Smooth muscle cell (in vitro differentiated cells): ENCODE results near the gene POLE4. TPM values are rescaled to one million over a fixed set of nuclear protein-coding genes. Genes with fewer than 3 reads are reported as not detected.

Source experiments
- DNase-seq: peaks from one replicate; lab custom pipeline; 2025; ENCODE audit not compliant: unreplicated experiment; lab: John Stamatoyannopoulos, UW
- H2AFZ ChIP-seq: fragments of 200-600 bp; sonication (generic); 2 replicates; pipeline ENCODE4 v1.6.0; 2016; ENCODE audit warnings: antibody characterized with exemption, low read depth, mild to moderate bottlenecking
- H3F3A ChIP-seq: fragments of 200-600 bp; sonication (generic); 2 replicates; pipeline ENCODE4 v1.6.0; 2017; ENCODE audit warnings: antibody characterized with exemption, low read depth
- H3K27ac ChIP-seq: fragments of 200-600 bp; sonication (generic); 2 replicates; pipeline ENCODE4 v1.5.1; 2016; ENCODE audit warnings: low read depth, mild to moderate bottlenecking
- H3K27me3 ChIP-seq: fragments of 200-600 bp; sonication (generic); 2 replicates; pipeline ENCODE4 v1.6.1; 2016; ENCODE audit warnings: low read depth, mild to moderate bottlenecking
- H3K36me3 ChIP-seq: fragments of 200-600 bp; sonication (generic); 2 replicates; pipeline ENCODE4 v1.5.1; 2016; ENCODE audit warnings: low read depth
- H3K4me1 ChIP-seq: fragments of 200-600 bp; sonication (generic); 2 replicates; pipeline ENCODE4 v1.5.1; 2016; ENCODE audit warnings: low read depth
- H3K4me2 ChIP-seq: fragments of 200-600 bp; sonication (generic); 2 replicates; pipeline ENCODE4 v1.6.0; 2016; ENCODE audit warnings: mild to moderate bottlenecking
- H3K4me3 ChIP-seq: fragments of 200-600 bp; sonication (generic); 2 replicates; pipeline ENCODE4 v1.5.1; 2016; ENCODE audit warnings: mild to moderate bottlenecking
- H3K79me2 ChIP-seq: fragments of 200-600 bp; sonication (generic); 2 replicates; pipeline ENCODE4 v1.6.0; 2016; ENCODE audit warnings: low read depth, mild to moderate bottlenecking
- H3K9ac ChIP-seq: fragments of 200-600 bp; sonication (generic); 2 replicates; pipeline ENCODE4 v1.6.0; 2016; ENCODE audit warnings: low read depth
- H3K9me3 ChIP-seq: fragments of 200-600 bp; sonication (generic); replicated peaks from 2 replicates; pipeline ENCODE4 v1.5.1; 2016; ENCODE audit warnings: low read depth
- H4K20me1 ChIP-seq: fragments of 200-600 bp; sonication (generic); 2 replicates; pipeline ENCODE4 v1.6.0; 2016; ENCODE audit warnings: low read depth
- WGBS: methylation state at CpG from one replicate; pipeline ENCODE4 v1.1.7; 2016; ENCODE audit warnings: low lambda C conversion rate; 5-methylcytosine and 5-hydroxymethylcytosine counted together
- polyA plus RNA-seq: library from polyadenylated mRNA; unstranded; fragments of >200 nt; fragmentation: Nextera tagmentation; extraction: Ambion mirVana; gene quantifications from 2 replicates; pipeline ENCODE4 v1.2.1, GENCODE V29; 2016
- total RNA-seq: library from RNA; depleted of rRNA; stranded (reverse); fragments of >200 nt; gene quantifications from 2 replicates; pipeline ENCODE4 v1.2.3, GENCODE V29; 2014
- TF ChIP-seq, protein P1 (sequence below): fragments of 200-600 bp; sonication (generic); IDR thresholded peaks from 2 replicates; pipeline ENCODE4 v1.5.1; 2017; ENCODE audit warnings: borderline replicate concordance, mild to moderate bottlenecking, antibody characterized with exemption; ENCODE audit not compliant: insufficient read depth, poor library complexity, severe bottlenecking

POLE4 gene
- total and polyA plus RNA-seq, 2 experiments from 2014 or later, result 30.7 to 149 TPM

DNA sequence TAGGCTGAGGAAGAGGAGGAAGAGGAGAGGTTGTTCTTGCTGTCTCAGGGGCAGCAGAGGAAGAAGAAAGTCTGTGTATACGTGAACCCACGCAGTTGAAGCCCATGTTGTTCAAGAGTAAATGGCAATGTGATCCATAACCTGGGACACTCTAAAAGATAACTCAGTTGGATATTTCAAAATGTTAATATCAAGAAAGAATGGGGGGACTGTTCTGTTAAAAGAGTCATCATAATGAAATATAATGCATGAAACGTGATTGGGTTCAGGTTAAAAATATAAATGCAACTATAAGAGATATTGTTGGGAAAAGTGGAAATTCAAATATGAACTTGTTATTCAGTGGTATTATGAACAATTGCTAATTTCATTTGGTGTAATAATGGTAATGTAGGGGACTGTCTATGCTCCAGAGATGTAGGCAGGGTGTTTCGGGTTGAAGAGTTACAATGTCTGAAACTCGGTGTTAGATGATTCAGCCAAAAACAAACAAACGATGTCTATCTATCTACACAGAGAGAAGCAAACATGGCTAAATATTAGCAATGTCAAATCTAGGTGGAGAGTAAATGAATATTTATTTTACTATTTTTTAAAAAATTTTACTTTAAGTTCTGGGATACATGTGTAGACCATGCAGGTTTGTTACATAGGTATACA, 21.1 kb upstream of the POLE4 start:
- Histone ChIP-seq H3K9me3 (no peaks in the 10 kb centered on the region), H3K36me3 (no peaks in the 10 kb centered on the region), H3K9ac (no peak overlapping the region), H3K27ac (no peak overlapping the region), H3F3A (no peaks in the 10 kb centered on the region), H2AFZ (no peak overlapping the region), H3K4me1 (no peaks in the 10 kb centered on the region), H3K79me2 (no peaks in the 10 kb centered on the region), H3K27me3 (no peaks in the 10 kb centered on the region), H4K20me1 (no peaks in the 10 kb centered on the region), H3K4me3 (no peak overlapping the region), H3K4me2 (no peak overlapping the region)
- no peak for DNase-seq
- 95% methylated on average over 6 of the region's 6 CpGs for WGBS
- TF ChIP-seq, protein P1, sequence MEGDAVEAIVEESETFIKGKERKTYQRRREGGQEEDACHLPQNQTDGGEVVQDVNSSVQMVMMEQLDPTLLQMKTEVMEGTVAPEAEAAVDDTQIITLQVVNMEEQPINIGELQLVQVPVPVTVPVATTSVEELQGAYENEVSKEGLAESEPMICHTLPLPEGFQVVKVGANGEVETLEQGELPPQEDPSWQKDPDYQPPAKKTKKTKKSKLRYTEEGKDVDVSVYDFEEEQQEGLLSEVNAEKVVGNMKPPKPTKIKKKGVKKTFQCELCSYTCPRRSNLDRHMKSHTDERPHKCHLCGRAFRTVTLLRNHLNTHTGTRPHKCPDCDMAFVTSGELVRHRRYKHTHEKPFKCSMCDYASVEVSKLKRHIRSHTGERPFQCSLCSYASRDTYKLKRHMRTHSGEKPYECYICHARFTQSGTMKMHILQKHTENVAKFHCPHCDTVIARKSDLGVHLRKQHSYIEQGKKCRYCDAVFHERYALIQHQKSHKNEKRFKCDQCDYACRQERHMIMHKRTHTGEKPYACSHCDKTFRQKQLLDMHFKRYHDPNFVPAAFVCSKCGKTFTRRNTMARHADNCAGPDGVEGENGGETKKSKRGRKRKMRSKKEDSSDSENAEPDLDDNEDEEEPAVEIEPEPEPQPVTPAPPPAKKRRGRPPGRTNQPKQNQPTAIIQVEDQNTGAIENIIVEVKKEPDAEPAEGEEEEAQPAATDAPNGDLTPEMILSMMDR, result no peak

DNA sequence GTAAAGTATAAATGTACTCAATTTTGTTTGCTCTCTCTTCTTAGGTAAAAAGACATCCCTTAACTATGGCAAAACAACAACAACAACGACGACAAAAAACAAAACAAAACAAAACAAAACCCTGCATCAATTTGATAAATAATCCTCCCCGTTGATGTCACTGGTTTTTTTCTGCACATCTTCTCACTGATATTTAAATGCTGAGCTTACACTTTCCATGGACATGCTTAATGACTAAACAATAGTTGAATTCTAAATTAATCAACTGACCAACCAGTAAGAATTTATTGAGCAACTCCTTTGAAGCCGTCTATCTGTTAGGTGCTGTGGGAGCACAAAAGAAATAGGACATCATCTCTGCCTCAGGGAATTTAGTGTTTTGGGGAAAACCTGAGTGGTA, 20.2 kb upstream of the POLE4 start:
- DNase-seq, result no peak
- 97% methylated on average over 4 of the region's 4 CpGs for WGBS
- H3K9ac ChIP-seq, result no peak overlapping the region
- H3K79me2 ChIP-seq, result no peaks in the 10 kb centered on the region
- no peak overlapping the region for H3K4me2 ChIP-seq
- no peaks in the 10 kb centered on the region for H4K20me1 ChIP-seq
- no peaks in the 10 kb centered on the region for H3K36me3 ChIP-seq
- H3K9me3 ChIP-seq, result no peaks in the 10 kb centered on the region
- no peak overlapping the region for H3K27ac ChIP-seq
- TF ChIP-seq, protein P1, result no peak
- no peak overlapping the region for H2AFZ ChIP-seq
- no peaks in the 10 kb centered on the region for H3F3A ChIP-seq
- H3K4me3 ChIP-seq, result no peak overlapping the region
- H3K4me1 ChIP-seq, result no peaks in the 10 kb centered on the region
- no peaks in the 10 kb centered on the region for H3K27me3 ChIP-seq

DNA sequence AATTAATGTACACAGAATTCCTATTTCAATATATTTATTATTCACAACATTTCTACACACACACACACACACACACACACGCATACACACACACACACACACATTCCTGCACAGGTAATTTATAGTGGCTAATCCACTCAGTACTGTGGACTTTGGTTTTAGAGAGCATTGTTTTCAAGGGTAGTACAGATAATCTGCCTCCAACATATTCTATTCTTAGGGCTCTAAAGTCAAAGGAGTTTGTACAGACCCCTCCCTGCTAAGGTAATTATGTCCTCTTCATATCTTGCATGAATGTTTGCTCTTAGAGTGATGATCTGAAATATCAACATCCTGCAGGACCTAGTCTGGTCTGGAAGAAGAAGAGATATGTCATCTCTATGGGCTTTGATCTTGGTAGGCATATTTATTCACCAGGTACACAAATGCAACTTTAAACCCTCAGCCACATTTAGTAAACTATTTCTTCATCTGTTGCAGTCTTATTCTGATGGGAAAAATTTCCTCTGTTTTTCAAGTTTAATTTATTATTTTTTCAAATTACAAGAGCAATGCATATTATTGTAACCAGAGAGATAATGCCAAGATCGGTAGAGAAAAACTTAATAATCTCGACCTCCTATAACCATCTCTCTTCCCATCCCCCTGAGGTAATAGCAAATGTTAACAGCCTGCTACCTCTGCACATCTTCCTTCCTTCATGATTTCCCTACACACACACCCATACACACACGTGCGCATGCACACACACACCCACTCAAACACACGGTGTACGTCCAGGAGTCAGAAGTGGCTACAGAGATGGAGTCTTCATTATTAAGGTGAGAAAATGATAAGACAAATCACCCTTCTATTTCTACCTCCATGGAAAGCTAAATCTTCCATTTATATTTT, 18.3 kb upstream of the POLE4 start:
- Histone ChIP-seq H4K20me1 (no peaks in the 10 kb centered on the region), H3K36me3 (no peaks in the 10 kb centered on the region), H3K27me3 (no peaks in the 10 kb centered on the region), H3K4me1 (no peaks in the 10 kb centered on the region), H3K79me2 (no peaks in the 10 kb centered on the region), H3K27ac (no peak overlapping the region), H3K9me3 (no peaks in the 10 kb centered on the region), H3K9ac (no peak overlapping the region), H3K4me2 (no peak overlapping the region), H2AFZ (no peak overlapping the region), H3F3A (no peaks in the 10 kb centered on the region), H3K4me3 (no peak overlapping the region)
- DNase-seq, result no peak
- TF ChIP-seq, protein P1, result no peak
- WGBS, result 94% methylated on average over 7 of the region's 7 CpGs
